SK-N-DZ (cell line): ENCODE results near the gene USP37.

Experiments
- DNase-seq: peaks from one replicate; pipeline ENCODE4 v3.0.0-alpha.2; 2015; ENCODE audit warnings: low spot score
- small RNA-seq, 2 experiments: library from RNA; depleted of rRNA; stranded (forward); fragments of <200 nt; gene quantifications; one replicate each; pipeline ENCODE3, GENCODE V24; 2014

USP37 gene

DNA sequence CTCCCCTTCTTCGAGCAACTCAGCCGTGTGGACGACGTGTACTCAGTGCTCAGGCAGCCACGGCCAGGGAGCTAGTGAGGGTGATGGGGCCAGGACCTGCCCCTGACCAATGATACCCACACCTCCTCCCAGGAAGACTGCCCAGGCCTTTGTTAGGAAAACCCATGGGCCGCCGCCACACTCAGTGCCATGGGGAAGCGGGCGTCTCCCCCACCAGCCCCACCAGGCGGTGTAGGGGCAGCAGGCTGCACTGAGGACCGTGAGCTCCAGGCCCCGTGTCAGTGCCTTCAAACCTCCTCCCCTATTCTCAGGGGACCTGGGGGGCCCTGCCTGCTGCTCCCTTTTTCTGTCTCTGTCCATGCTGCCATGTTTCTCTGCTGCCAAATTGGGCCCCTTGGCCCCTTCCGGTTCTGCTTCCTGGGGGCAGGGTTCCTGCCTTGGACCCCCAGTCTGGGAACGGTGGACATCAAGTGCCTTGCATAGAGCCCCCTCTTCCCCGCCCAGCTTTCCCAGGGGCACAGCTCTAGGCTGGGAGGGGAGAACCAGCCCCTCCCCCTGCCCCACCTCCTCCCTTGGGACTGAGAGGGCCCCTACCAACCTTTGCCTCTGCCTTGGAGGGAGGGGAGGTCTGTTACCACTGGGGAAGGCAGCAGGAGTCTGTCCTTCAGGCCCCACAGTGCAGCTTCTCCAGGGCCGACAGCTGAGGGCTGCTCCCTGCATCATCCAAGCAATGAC is 163.6 kb downstream of the USP37 start:
- no peak for DNase-seq

DNA sequence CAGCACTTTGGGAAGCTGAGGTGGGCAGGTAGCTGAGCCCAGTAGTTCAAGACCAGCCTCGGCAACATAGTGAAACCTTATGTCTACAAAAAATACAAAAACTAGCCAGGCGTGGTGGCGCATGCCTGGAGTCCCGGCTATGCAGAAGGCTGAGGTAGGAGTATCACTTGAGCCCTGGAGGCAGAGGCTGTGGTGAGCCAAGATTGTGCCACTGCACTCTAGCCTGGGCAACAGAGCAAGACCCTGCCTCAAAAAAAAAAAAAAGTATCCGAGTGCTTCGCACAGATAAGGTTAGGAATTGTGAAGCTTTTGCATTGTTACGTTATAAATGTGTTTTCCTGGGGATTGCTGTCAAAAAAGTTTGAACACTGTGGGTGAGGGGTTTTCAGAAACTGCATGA is 164.3 kb downstream of the USP37 start:
- DNase-seq = no peak

DNA sequence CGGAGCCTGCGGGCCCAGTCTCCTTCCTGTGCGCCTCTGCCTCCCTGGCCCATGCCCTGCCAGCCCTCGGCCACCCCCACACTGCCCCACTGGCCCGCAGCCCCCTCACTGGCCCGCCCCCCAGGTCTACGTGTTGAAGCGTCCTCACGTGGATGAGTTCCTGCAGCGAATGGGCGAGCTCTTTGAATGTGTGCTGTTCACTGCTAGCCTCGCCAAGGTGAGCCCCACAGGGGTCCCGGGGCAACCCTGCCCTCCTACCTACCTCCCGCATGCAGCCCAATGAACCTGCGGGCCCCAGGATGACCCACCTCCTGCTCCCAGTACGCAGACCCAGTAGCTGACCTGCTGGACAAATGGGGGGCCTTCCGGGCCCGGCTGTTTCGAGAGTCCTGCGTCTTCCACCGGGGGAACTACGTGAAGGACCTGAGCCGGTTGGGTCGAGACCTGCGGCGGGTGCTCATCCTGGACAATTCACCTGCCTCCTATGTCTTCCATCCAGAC is 165.2 kb downstream of the USP37 start:
- no peak for DNase-seq

DNA sequence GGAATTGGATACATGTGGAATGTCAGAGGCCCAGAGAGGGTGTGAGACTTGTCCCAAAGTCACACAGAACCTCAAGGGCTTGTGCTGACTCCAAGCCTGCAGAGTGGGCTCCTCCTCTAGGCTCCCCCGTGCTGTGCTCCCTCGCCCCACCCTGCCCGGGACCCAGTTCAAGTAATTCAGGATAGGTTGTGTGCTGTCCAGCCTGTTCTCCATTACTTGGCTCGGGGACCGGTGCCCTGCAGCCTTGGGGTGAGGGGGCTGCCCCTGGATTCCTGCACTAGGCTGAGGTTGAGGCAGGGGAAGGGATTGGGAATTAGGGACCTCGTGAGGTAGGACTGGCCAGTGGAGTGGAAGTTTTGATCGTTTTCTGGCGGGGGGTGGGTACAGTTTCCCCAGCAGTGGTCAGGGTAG is 165.7 kb downstream of the USP37 start:
- no peak for DNase-seq

DNA sequence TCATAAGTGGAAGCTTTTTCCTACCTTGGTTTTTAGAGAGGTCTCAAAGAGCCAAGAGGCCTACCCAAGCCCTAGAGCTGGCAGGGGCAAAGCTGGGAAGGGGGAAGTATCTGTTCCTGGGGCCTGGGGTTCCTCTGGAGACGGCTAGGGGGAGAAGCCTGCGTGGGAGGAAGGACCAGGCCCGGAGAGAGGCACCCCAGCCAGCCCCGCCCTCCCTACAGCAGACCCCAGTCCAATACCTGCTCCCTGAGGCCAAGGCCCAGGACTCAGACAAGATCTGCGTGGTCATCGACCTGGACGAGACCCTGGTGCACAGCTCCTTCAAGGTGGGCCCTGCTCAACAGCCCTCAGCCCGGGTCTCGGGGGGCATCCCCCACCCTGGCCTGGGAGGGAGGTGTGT is 166.3 kb downstream of the USP37 start:
- no peak for DNase-seq

DNA sequence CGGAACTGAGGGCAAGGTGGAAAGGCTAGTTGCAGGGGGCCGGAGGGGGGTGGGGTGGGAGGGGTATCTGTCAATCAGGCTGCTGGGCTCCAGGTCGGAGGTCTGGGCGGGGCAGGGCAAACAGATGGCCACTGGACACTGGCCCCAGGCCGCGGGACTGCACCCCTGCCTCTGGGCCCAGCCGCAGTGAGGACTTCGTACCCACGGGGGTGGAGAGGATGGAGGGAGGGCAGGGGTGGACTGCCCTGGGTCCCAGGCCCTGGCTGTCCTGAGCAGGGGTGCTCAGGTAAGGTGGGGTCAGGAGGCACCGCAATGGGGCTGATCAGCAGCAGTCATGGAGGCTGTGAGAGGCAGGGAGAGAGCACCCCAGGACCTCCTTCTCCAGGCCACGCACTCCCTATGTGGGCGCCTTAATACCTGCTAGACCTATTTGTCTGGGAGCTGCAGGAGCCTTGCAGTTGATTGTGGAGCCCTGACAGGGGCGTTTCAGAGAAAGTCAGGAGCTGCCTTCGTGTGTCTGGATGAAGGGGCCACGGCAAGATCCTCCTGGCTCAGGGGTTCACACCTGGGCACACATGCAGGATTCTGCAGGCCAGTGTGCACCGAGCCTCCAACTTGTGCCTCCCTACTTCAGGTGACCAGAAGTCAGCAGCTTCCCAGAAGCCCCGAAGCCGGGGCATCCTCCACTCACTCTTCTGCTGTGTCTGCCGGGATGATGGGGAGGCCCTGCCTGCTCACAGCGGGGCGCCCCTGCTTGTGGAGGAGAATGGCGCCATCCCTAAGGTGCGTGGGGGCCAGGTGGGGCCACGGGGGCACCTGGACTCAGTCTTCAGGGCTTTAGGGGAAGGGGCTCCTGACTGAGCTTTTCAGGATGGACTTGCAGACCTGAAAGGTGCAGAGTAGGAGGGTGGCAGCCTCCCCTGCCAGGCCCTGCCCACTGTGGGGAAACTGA is 166.9 kb downstream of the USP37 start:
- no peak for DNase-seq

Small RNA genes lying within 50 kb of the gene (small RNA-seq; reads per million reads assigned to genes)
- gene MIR26B = 10.9 to 177 reads per million in 2 experiments
- 0 reads per million in 2 experiments for gene RNU6-136P
